GM12801 (cell line): ENCODE data around the gene LARGE1.

Experiments
- CTCF ChIP-seq: IDR thresholded peaks from one replicate; pipeline ENCODE4 v1.5.1; 2011; ENCODE audit warnings: control low read depth; ENCODE audit not compliant: insufficient read length; ENCODE audit errors: extremely low read depth

The LARGE1 gene

GRCh38 chr22:33481550-33481949, 438.7 kb downstream of the LARGE1 start:
- no peak for TF ChIP-seq CTCF

GRCh38 chr22:33477120-33478111, 442.9 kb downstream of the LARGE1 start:
- no peak for TF ChIP-seq CTCF

GRCh38 chr22:33476716-33477115, 443.6 kb downstream of the LARGE1 start:
- no peak for TF ChIP-seq CTCF

GRCh38 chr22:33476206-33476605, 444.1 kb downstream of the LARGE1 start:
- no peak for TF ChIP-seq CTCF

GRCh38 chr22:33474587-33474986, 445.7 kb downstream of the LARGE1 start:
- no peak for TF ChIP-seq CTCF

GRCh38 chr22:33472462-33473344, 447.6 kb downstream of the LARGE1 start:
- no peak for TF ChIP-seq CTCF

- TF ChIP-seq CTCF = no peak
Observed at GRCh38 chr22:33470456-33470855, 449.8 kb downstream of the LARGE1 start.
